Body of pancreas (tissue), 4 donors: Measurements from ENCODE around the gene FCRLA. TPM values are rescaled to one million over a fixed set of nuclear protein-coding genes. Genes with fewer than 3 reads are reported as not detected.
"Not testable (repeated sequence)": the region's sequence is repeated elsewhere in the genome, so short reads cannot be mapped to it uniquely, and the experiment has no call there.

ENCODE experiments used
- ATAC-seq: fragments of 150-250 bp; one replicate; pipeline ENCODE4 v1.9.1; 2016
- DNase-seq, 4 donors: peaks; one replicate each; pipeline ENCODE4 v3.0.0-alpha.2; 2019
- H3K27ac ChIP-seq, 4 donors: fragments of 200-600 bp; sonication (generic); 1 replicate in 3 of 4; 2 replicates in 1 of 4; pipeline versions ENCODE4 v1.5.1 to v1.6.1; 2016 to 2019; ENCODE audit warnings: mild to moderate bottlenecking in 1 of 4, mixed read lengths in 1 of 4, moderate library complexity in 1 of 4
- H3K27me3 ChIP-seq, 2 donors: fragments of 200-600 bp; sonication (generic); one replicate each; pipeline ENCODE4 v1.6.0; 2016; ENCODE audit warnings: mild to moderate bottlenecking in 1 of 2
- H3K36me3 ChIP-seq, 2 donors: fragments of 200-600 bp; sonication (generic); replicated peaks in 1 of 2; 2 replicates each; pipeline ENCODE4 v1.5.1; 2016; ENCODE audit warnings: low read depth in 2 of 2; ENCODE audit not compliant: insufficient read depth in 1 of 2
- H3K4me1 ChIP-seq: fragments of 200-600 bp; sonication (generic); one replicate; pipeline ENCODE4 v1.6.0; 2016
- H3K4me3 ChIP-seq, 2 donors: fragments of 200-600 bp; sonication (generic); 1 replicate in 1 of 2; 2 replicates in 1 of 2; pipeline ENCODE4 v1.5.1; 2016 to 2019
- H3K9me3 ChIP-seq, 3 donors: fragments of 200-600 bp; sonication (generic); 1 replicate in 2 of 3; 2 replicates in 1 of 3; pipeline ENCODE4 v1.5.1; 2016
- CTCF ChIP-seq, 7 experiments: fragments of 450-650 bp in 4 of 7; fragments of 200-600 bp in 3 of 7; sonication (generic) in 3 of 7; IDR thresholded peaks; one replicate each; pipeline ENCODE4 v1.5.1; 2016 to 2019; ENCODE audit warnings: antibody characterized with exemption in 7 of 7
- POLR2A ChIP-seq, 3 donors: fragments of 450-650 bp; IDR thresholded peaks; one replicate each; pipeline ENCODE4 v1.6.1; 2016; ENCODE audit warnings: antibody characterized with exemption in 3 of 3, mild to moderate bottlenecking in 2 of 3
- WGBS, 2 donors: methylation state at CpG; one replicate each; pipeline ENCODE4 v1.1.5; 2017; 5-methylcytosine and 5-hydroxymethylcytosine counted together
- intact Hi-C: fragments of 100-400 bp; cut with DNase I; formaldehyde crosslinking; loops from one replicate; pipeline ENCODE4 v1.15.1; 2023
- total RNA-seq, 2 donors: library from RNA; depleted of rRNA; stranded (reverse); fragments of >200 nt; gene quantifications; one replicate each; pipeline ENCODE4 v1.1.0, GENCODE V29; 2016

Gene FCRLA
- total RNA-seq, 2 donors from 2014 or later, result not detected

GRCh38 chr1:161723459-161724141 is 16.6 kb downstream of the FCRLA start:
- DNase-seq (no peak), ATAC-seq (no peak)
- H3K27ac ChIP-seq, result no peak overlapping the region
- peaks cover 16% of the 10 kb centered on the region for H3K4me1 ChIP-seq
- no peak overlapping the region for H3K4me3 ChIP-seq
- TF ChIP-seq CTCF (IDR thresholded peaks at IDR 0.05) (no peak), POLR2A (IDR thresholded peaks at IDR 0.05) (no peak)
- no peaks in the 10 kb centered on the region for H3K36me3 ChIP-seq
- 73 to 75% methylated on average over 5 to 8 of the region's 8 CpGs for WGBS, 2 donors
- no peaks in the 10 kb centered on the region for H3K27me3 ChIP-seq
- intact Hi-C loops, result no loop called here
- H3K9me3 ChIP-seq, result no peaks in the 10 kb centered on the region

GRCh38 chr1:161725258-161725907 is 18.4 kb downstream of the FCRLA start:
- H3K9me3 ChIP-seq, ATAC-seq, H3K4me3 ChIP-seq, intact Hi-C loops, DNase-seq, H3K27me3 ChIP-seq, H3K36me3 ChIP-seq: not testable (repeated sequence)
- WGBS, 2 donors, result 49 to 63% methylated on average over 17 to 22 of the region's 22 CpGs
- peak overlapping the region in 2 of 4 donors; percentile 80 to 82 for H3K27ac ChIP-seq
- H3K4me1 ChIP-seq, result peaks cover 16% of the 10 kb centered on the region

GRCh38 chr1:161725908-161726472 is 19.0 kb downstream of the FCRLA start:
- ATAC-seq (peak; percentile 23), DNase-seq (peak; percentile 33 to 60 (median 46))
- Histone ChIP-seq H3K27ac (peak overlapping the region; percentile 73 to 82 (median 80)), H3K4me3 (peak overlapping the region; percentile 55 to 68), H3K4me1 (peaks cover 16% of the 10 kb centered on the region), H3K27me3 (no peaks in the 10 kb centered on the region), H3K9me3 (no peaks in the 10 kb centered on the region), H3K36me3 (no peaks in the 10 kb centered on the region)
- TF ChIP-seq POLR2A (IDR thresholded peaks at IDR 0.05) (no peak), CTCF (IDR thresholded peaks at IDR 0.05) (peak in 3 of 7 experiments; percentile 22 to 41 (median 34))
- intact Hi-C loops, result no loop called here
- 0 to 1% methylated on average over 24 to 34 of the region's 34 CpGs for WGBS, 2 donors

- WGBS, 2 donors, result 0 to 1% methylated on average over 19 to 77 of the region's 83 CpGs
- H3K27ac ChIP-seq, result peak overlapping the region; percentile 73 to 82 (median 80)
- H3K4me3 ChIP-seq, result peak overlapping the region; percentile 55 to 68
- TF ChIP-seq POLR2A (IDR thresholded peaks at IDR 0.05) (peak; percentile 68 to 89 (median 85)), CTCF (IDR thresholded peaks at IDR 0.05) (peak in 4 of 7 experiments; percentile 23 to 35 (median 28))
- no peaks in the 10 kb centered on the region for H3K9me3 ChIP-seq
- peak; percentile 90 for ATAC-seq
- no peaks in the 10 kb centered on the region for H3K27me3 ChIP-seq
- intact Hi-C loops, result no loop called here
- no peaks in the 10 kb centered on the region for H3K36me3 ChIP-seq
- peaks cover 16% of the 10 kb centered on the region for H3K4me1 ChIP-seq
- DNase-seq, result peak; percentile 86 to 93 (median 91)
Observed at GRCh38 chr1:161726473-161727255, 19.6 kb downstream of the FCRLA start.
